Hepatocyte (in vitro differentiated cells): ENCODE results near the gene ZNF423. TPM values are rescaled to one million over a fixed set of nuclear protein-coding genes. Genes with fewer than 3 reads are reported as not detected.

Experiments
- DNase-seq: peaks from one replicate; pipeline ENCODE4 v3.0.0-alpha.2; 2016; ENCODE audit warnings: low spot score
- H2AFZ ChIP-seq: fragments of 200-600 bp; sonication (generic); 2 replicates; pipeline ENCODE4 v1.6.0; 2016; ENCODE audit warnings: antibody characterized with exemption, mild to moderate bottlenecking
- H3K27ac ChIP-seq: fragments of 200-600 bp; sonication (generic); 2 replicates; pipeline ENCODE4 v1.5.1; 2016; ENCODE audit warnings: mild to moderate bottlenecking
- H3K27me3 ChIP-seq: fragments of 200-600 bp; sonication (generic); 2 replicates; pipeline ENCODE4 v1.6.1; 2016
- H3K36me3 ChIP-seq: fragments of 200-600 bp; sonication (generic); replicated peaks from 2 replicates; pipeline ENCODE4 v1.5.1; 2016; ENCODE audit warnings: low read depth; ENCODE audit not compliant: insufficient read depth
- H3K4me1 ChIP-seq: fragments of 200-600 bp; sonication (generic); 2 replicates; pipeline ENCODE4 v1.5.1; 2016; ENCODE audit warnings: mild to moderate bottlenecking, moderate library complexity; ENCODE audit not compliant: insufficient read depth
- H3K4me2 ChIP-seq: fragments of 200-600 bp; sonication (generic); 2 replicates; pipeline ENCODE4 v1.6.0; 2016
- H3K4me3 ChIP-seq: fragments of 200-600 bp; sonication (generic); 2 replicates; pipeline ENCODE4 v1.5.1; 2016; ENCODE audit warnings: mild to moderate bottlenecking
- H3K79me2 ChIP-seq: fragments of 200-600 bp; sonication (generic); 2 replicates; pipeline ENCODE4 v1.6.0; 2017; ENCODE audit warnings: mild to moderate bottlenecking
- H3K9me2 ChIP-seq: fragments of 200-600 bp; sonication (generic); replicated peaks from 2 replicates; pipeline ENCODE4 v1.6.0; 2017; ENCODE audit warnings: mild to moderate bottlenecking; ENCODE audit not compliant: insufficient read depth
- H3K9me3 ChIP-seq: fragments of 200-600 bp; sonication (generic); 2 replicates; pipeline ENCODE4 v1.5.1; 2016; ENCODE audit warnings: low read depth, mild to moderate bottlenecking
- H4K20me1 ChIP-seq: fragments of 200-600 bp; sonication (generic); 2 replicates; pipeline ENCODE4 v1.6.0; 2016; ENCODE audit warnings: mild to moderate bottlenecking; ENCODE audit not compliant: insufficient read depth, poor library complexity, severe bottlenecking
- EZH2 ChIP-seq: fragments of 200-600 bp; sonication (generic); IDR thresholded peaks from 2 replicates; pipeline ENCODE4 v1.6.1; 2016; ENCODE audit warnings: antibody characterized with exemption, mild to moderate bottlenecking, borderline replicate concordance
- EZH2phosphoT487 ChIP-seq: fragments of 200-600 bp; sonication (generic); IDR thresholded peaks from one replicate; pipeline ENCODE4 v1.6.1; 2018; ENCODE audit warnings: antibody characterized with exemption, mild to moderate bottlenecking, low read depth, moderate library complexity; ENCODE audit not compliant: unreplicated experiment, severe bottlenecking
- WGBS: methylation state at CpG from one replicate; pipeline ENCODE4 v1.1.6; 2016; ENCODE audit warnings: low lambda C conversion rate; ENCODE audit errors: missing lambda C conversion rate; 5-methylcytosine and 5-hydroxymethylcytosine counted together
- polyA plus RNA-seq: library from polyadenylated mRNA; unstranded; fragments of >200 nt; fragmentation: Nextera tagmentation; extraction: Ambion mirVana; gene quantifications from 2 replicates; pipeline ENCODE4 v1.2.1, GENCODE V29; 2016
- small RNA-seq: library from RNA; depleted of rRNA; stranded (forward); fragments of <200 nt; gene quantifications from one replicate; pipeline ENCODE3, GENCODE V24; 2014
- total RNA-seq: library from RNA; depleted of rRNA; stranded (reverse); fragments of >200 nt; gene quantifications from 2 replicates; pipeline ENCODE4 v1.2.3, GENCODE V29; 2014
- TF ChIP-seq, protein P1 (sequence below): fragments of 200-600 bp; sonication (generic); IDR thresholded peaks from 2 replicates; pipeline ENCODE4 v1.5.1; 2016; ENCODE audit warnings: antibody characterized with exemption, mild to moderate bottlenecking; ENCODE audit not compliant: poor library complexity

Gene ZNF423
- total and polyA plus RNA-seq, 2 experiments from 2014 or later = 9.6 to 11.8 TPM

DNA sequence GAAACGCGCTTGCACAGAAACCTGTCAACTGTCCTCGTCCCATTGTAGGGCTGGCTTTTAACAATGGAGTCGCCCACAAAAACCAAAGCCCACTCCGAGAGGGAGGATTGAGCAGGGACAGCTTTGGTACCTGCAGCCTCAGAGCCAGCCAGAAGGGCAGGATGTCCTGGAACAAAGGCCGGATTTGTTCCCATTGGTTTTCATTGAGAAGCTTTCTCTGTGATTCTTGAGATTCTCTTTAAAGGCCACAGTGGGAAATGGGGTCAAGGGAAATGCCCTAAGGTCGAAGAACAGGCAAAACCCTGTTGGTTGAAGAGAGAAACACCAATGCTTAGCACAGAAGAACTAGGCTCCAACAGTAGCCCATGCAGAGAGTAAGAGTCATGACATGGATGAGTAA lies 416.9 kb downstream of the ZNF423 start:
- Histone ChIP-seq H3K36me3 (no peaks in the 10 kb centered on the region), H4K20me1 (no peaks in the 10 kb centered on the region), H3K9me2 (no peaks in the 10 kb centered on the region), H3K79me2 (no peaks in the 10 kb centered on the region), H3K4me3 (no peak overlapping the region), H3K27ac (no peak overlapping the region), H3K4me1 (no peaks in the 10 kb centered on the region), H3K27me3 (peaks cover 16% of the 10 kb centered on the region), H2AFZ (no peak overlapping the region), H3K4me2 (no peak overlapping the region), H3K9me3 (no peaks in the 10 kb centered on the region)
- WGBS = 93% methylated on average over 7 of the region's 7 CpGs
- TF ChIP-seq EZH2phosphoT487 (no peak), EZH2 (no peak)
- TF ChIP-seq, protein P1, sequence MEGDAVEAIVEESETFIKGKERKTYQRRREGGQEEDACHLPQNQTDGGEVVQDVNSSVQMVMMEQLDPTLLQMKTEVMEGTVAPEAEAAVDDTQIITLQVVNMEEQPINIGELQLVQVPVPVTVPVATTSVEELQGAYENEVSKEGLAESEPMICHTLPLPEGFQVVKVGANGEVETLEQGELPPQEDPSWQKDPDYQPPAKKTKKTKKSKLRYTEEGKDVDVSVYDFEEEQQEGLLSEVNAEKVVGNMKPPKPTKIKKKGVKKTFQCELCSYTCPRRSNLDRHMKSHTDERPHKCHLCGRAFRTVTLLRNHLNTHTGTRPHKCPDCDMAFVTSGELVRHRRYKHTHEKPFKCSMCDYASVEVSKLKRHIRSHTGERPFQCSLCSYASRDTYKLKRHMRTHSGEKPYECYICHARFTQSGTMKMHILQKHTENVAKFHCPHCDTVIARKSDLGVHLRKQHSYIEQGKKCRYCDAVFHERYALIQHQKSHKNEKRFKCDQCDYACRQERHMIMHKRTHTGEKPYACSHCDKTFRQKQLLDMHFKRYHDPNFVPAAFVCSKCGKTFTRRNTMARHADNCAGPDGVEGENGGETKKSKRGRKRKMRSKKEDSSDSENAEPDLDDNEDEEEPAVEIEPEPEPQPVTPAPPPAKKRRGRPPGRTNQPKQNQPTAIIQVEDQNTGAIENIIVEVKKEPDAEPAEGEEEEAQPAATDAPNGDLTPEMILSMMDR = no peak
- DNase-seq = no peak

Small RNA genes lying within 50 kb of the gene (small RNA-seq; reads per million reads assigned to genes)
- not detected for gene MRPS21P7
- not detected for gene MRPS21P8

Other genes starting within 250 kb of the ZNF423 start
- gene CNEP1R1, start 169.1 kb upstream of the ZNF423 start, total RNA-seq = 23.9 and 25.8 TPM in 2 replicates
- 23.0 and 23.9 TPM in 2 replicates for gene CNEP1R1, start 169.1 kb upstream of the ZNF423 start, polyA plus RNA-seq
- gene HEATR3, start 209.9 kb upstream of the ZNF423 start, total RNA-seq = 16.8 and 18.7 TPM in 2 replicates
- 3.8 and 4.2 TPM in 2 replicates for gene HEATR3, start 209.9 kb upstream of the ZNF423 start, polyA plus RNA-seq